GM12872 (cell line): ENCODE results near the gene CASP6.

ENCODE experiments used
- TF ChIP-seq, protein P1 (sequence below): IDR thresholded peaks from 3 replicates; pipeline ENCODE4 v1.5.1; 2011; ENCODE audit warnings: low read depth, mild to moderate bottlenecking, low read length, moderate library complexity; ENCODE audit not compliant: insufficient read depth

Gene CASP6

GRCh38 chr4:109698656-109699055 is 4.6 kb downstream of the CASP6 start:
- TF ChIP-seq, protein P1, sequence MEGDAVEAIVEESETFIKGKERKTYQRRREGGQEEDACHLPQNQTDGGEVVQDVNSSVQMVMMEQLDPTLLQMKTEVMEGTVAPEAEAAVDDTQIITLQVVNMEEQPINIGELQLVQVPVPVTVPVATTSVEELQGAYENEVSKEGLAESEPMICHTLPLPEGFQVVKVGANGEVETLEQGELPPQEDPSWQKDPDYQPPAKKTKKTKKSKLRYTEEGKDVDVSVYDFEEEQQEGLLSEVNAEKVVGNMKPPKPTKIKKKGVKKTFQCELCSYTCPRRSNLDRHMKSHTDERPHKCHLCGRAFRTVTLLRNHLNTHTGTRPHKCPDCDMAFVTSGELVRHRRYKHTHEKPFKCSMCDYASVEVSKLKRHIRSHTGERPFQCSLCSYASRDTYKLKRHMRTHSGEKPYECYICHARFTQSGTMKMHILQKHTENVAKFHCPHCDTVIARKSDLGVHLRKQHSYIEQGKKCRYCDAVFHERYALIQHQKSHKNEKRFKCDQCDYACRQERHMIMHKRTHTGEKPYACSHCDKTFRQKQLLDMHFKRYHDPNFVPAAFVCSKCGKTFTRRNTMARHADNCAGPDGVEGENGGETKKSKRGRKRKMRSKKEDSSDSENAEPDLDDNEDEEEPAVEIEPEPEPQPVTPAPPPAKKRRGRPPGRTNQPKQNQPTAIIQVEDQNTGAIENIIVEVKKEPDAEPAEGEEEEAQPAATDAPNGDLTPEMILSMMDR, result no peak

DNA sequence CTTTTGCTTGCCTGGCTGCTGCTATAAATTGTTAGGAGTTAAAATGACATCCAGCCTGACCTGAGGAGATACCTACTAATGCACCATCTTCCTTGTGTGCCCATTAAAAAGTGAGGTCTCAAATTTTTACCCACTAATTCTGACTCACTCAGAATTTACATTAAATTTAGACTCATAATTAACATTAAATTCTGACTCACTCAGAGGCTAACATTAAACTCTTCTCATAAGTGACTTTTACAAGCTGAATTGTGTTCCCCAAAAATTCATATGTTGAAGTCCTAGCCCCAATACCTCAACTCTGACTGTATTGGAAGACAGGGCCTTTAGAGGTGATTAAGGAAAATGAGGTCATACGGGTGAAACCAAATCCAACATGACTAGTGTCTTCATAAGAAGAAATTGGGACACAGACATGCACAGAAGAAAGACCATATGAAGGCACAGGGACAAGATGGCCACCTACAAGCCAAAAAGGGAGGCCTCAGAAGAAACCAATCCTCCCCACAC is 11.8 kb downstream of the CASP6 start:
- TF ChIP-seq, protein P1, result no peak

GRCh38 chr4:109690690-109691410 is 12.4 kb downstream of the CASP6 start:
- TF ChIP-seq, protein P1, result no peak

GRCh38 chr4:109684727-109685126 is 18.5 kb downstream of the CASP6 start:
- TF ChIP-seq, protein P1, result no peak

DNA sequence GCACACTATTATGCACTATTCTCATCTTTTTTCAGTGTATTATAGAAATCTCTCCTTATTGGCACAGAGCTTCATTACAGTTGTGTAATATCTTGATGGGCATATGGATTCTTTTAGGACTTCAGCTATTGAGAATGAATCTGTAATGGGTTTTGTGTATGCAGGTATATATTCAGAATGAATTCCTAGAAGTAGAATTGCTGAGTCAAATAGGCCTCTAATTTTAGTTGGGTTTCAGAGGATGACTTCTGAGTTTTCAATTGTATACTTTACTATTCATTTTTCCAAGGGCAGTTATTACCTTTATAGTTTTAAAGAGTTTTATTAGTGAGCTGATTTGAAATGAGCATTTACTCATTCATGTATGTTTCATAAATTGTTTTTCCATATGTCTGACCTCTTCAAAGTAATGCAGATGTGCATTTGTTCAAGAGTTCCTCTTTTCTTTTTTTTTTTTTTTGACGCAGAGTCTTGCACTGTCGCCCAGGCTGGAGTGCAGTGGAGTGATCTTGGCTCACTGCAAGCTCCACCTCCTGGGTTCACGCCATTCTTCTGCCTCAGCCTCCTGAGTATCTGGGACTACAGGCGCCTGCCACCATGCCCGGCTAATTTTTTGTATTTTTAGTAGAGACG is 19.5 kb downstream of the CASP6 start:
- TF ChIP-seq, protein P1, result no peak

DNA sequence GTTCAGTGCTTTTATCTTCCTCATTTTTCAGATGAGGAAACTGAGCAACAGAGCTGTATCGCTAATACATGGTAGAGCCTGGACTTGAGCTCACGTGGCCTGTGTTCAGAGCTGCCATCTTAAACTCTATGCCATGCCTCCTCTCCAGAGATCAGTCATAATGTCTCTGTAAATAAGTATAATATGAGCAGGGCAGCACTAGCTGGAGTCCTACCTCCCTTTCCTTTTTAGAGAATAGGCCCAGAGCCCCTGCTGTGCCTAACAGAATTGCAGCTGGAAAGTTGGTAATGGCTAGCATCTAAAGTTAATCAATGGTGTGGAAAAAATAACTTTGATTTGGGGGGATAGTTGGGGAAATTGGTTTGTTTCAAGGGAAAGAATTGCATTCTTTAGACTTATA is 20.4 kb downstream of the CASP6 start:
- TF ChIP-seq, protein P1, result no peak

DNA sequence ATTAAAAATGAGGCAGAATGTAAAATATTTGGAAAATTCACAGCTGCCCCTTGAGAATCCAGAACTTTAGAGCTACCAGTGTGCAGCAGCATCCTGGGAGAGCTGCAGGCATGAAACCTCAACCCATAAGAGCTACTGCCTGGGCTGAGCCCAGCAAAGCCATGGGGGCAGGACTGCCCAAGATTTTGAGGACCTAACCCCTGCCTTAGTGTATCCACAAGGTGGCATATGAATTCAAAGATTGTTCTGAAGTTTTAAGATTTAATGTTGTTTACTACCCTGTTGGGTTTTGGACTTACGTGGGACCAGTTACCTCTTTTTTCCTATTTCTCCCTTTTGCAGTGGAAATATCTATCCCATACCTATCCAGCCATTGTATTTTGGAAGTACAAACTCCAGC is 26.4 kb downstream of the CASP6 start:
- TF ChIP-seq, protein P1, result peak; percentile 17; the same call in 1 of the 3 replicates
